HEK293 (cell line): Measurements from ENCODE around the gene EEF1AKMT2.

Source experiments
- CTCF ChIA-PET: fragments of 350-600 bp; formaldehyde crosslinking; extraction: SDS; loops from one replicate; lab custom pipeline; 2021; ENCODE audit warnings: antibody characterized with exemption; lab: Yijun Ruan, JAX
- POLR2A ChIA-PET: fragments of 300-600 bp; formaldehyde crosslinking; extraction: SDS; loops from one replicate; lab custom pipeline; 2020; ENCODE audit warnings: antibody characterized with exemption, inconsistent platforms; lab: Yijun Ruan, JAX
- H3K27ac ChIP-seq: fragments of 200-500 bp; sonication (Bioruptor generic); 2 replicates; pipeline ENCODE4 v1.5.1; 2014; ENCODE audit warnings: low read depth, low read length, control low read depth, inconsistent platforms; ENCODE audit errors: extremely low read depth
- H3K36me3 ChIP-seq, 2 experiments: fragments of 200-500 bp in 1 of 2; sonication (Bioruptor generic) in 1 of 2; 1 replicate in 1 of 2; 2 replicates in 1 of 2; pipeline ENCODE4 v1.5.1; 2014 to 2017; ENCODE audit warnings: inconsistent platforms in 2 of 2, low read length in 2 of 2; ENCODE audit not compliant: control insufficient read depth in 2 of 2, insufficient read depth in 1 of 2
- H3K4me1 ChIP-seq: fragments of 200-500 bp; sonication (Bioruptor generic); 2 replicates; pipeline ENCODE4 v1.5.1; 2014; ENCODE audit warnings: mild to moderate bottlenecking, low read length, inconsistent platforms; ENCODE audit not compliant: control insufficient read depth, insufficient read depth
- H3K4me3 ChIP-seq: 2 replicates; pipeline ENCODE4 v1.5.1; 2011; ENCODE audit warnings: low read depth, mild to moderate bottlenecking, control low read depth, low read length, moderate library complexity
- H3K9me3 ChIP-seq: fragments of 200-500 bp; sonication (Bioruptor generic); 2 replicates; pipeline ENCODE4 v1.5.1; 2014; ENCODE audit warnings: low read depth, low read length, inconsistent platforms; ENCODE audit not compliant: control insufficient read depth, insufficient read depth
- GLIS2 ChIP-seq: fragments of 450-650 bp; formaldehyde crosslinking; IDR thresholded peaks from 2 replicates; pipeline ENCODE4 v1.5.1; 2016; ENCODE audit warnings: missing biosample characterization, missing genetic modification characterization
- OSR2 ChIP-seq: fragments of 450-650 bp; formaldehyde crosslinking; IDR thresholded peaks from 2 replicates; pipeline ENCODE4 v1.5.1; 2016; ENCODE audit warnings: missing biosample characterization, missing genetic modification characterization
- REPIN1 ChIP-seq: fragments of 450-650 bp; formaldehyde crosslinking; IDR thresholded peaks from 2 replicates; pipeline ENCODE4 v1.5.1; 2017; ENCODE audit warnings: missing biosample characterization, missing genetic modification characterization, low read depth
- ZNF112 ChIP-seq: fragments of 450-650 bp; formaldehyde crosslinking; IDR thresholded peaks from 2 replicates; pipeline ENCODE4 v1.5.0; 2017; ENCODE audit warnings: missing biosample characterization, missing genetic modification characterization
- ZNF138 ChIP-seq: fragments of 450-650 bp; formaldehyde crosslinking; IDR thresholded peaks from 2 replicates; pipeline ENCODE4 v1.5.1; 2016; ENCODE audit warnings: missing biosample characterization, missing genetic modification characterization, borderline replicate concordance
- ZNF391 ChIP-seq: fragments of 450-650 bp; formaldehyde crosslinking; IDR thresholded peaks from 2 replicates; pipeline ENCODE4 v1.5.1; 2016; ENCODE audit warnings: low read depth, missing biosample characterization, missing genetic modification characterization, borderline replicate concordance
- ZNF664 ChIP-seq: fragments of 450-650 bp; formaldehyde crosslinking; IDR thresholded peaks from 2 replicates; pipeline ENCODE4 v1.5.1; 2016; ENCODE audit warnings: missing biosample characterization, missing genetic modification characterization
- ZNF701 ChIP-seq: fragments of 450-650 bp; formaldehyde crosslinking; IDR thresholded peaks from 2 replicates; pipeline ENCODE4 v1.5.1; 2016; ENCODE audit warnings: missing biosample characterization, missing genetic modification characterization
- ZNF768 ChIP-seq: fragments of 450-650 bp; formaldehyde crosslinking; IDR thresholded peaks from 2 replicates; pipeline ENCODE4 v1.5.1; 2018; ENCODE audit warnings: missing biosample characterization, mild to moderate bottlenecking, missing genetic modification characterization
- ZNF776 ChIP-seq: fragments of 450-650 bp; formaldehyde crosslinking; IDR thresholded peaks from 2 replicates; pipeline ENCODE4 v1.5.0; 2017; ENCODE audit warnings: missing biosample characterization, missing genetic modification characterization, borderline replicate concordance
- TF ChIP-seq, protein P1 (sequence below): fragments of 450-650 bp; formaldehyde crosslinking; IDR thresholded peaks from 2 replicates; pipeline ENCODE4 v1.5.1; 2016; ENCODE audit warnings: missing biosample characterization, missing genetic modification characterization
- TF ChIP-seq, protein P2 (sequence below): fragments of 450-650 bp; formaldehyde crosslinking; IDR thresholded peaks from 2 replicates; pipeline ENCODE4 v1.5.1; 2016; ENCODE audit warnings: missing biosample characterization, missing genetic modification characterization
- TF ChIP-seq, protein P3 (sequence below): fragments of 450-650 bp; IDR thresholded peaks from 2 replicates; pipeline ENCODE4 v1.5.1; 2018; ENCODE audit warnings: missing biosample characterization, mild to moderate bottlenecking, missing genetic modification characterization
- TF ChIP-seq, protein P4 (sequence below): fragments of 450-650 bp; formaldehyde crosslinking; IDR thresholded peaks from 2 replicates; pipeline ENCODE4 v1.5.1; 2016; ENCODE audit warnings: missing biosample characterization, missing genetic modification characterization
- TF ChIP-seq, protein P5 (sequence below): fragments of 450-650 bp; formaldehyde crosslinking; IDR thresholded peaks from 2 replicates; pipeline ENCODE4; 2016; ENCODE audit warnings: missing biosample characterization, missing genetic modification characterization

The EEF1AKMT2 gene

DNA sequence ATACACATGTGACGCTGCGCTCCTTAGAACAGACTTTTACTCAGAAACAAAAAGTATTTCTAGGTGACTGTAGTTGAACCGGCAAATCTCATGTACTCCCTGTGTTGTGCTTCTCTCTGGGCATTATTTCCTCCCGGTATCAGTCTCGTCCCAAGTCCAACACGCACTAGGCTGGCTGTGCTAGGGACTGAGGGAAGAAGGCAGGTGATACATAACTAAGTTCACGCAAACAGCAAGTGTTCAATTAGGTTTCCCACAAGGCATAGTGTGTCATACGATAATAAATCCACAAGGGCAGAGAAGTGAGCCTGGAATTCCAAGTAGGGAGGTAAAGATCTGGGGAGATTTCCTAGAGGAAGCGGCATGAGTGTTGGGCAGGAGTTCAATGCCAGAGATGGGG lies 67.9 kb downstream of the EEF1AKMT2 start:
- Histone ChIP-seq H3K4me3 (no peak overlapping the region), H3K27ac (no peak overlapping the region), H3K9me3 (no peaks in the 10 kb centered on the region)
- no peak for TF ChIP-seq ZNF768 (tag by site-specific recombination)
- TF ChIP-seq, protein P1, sequence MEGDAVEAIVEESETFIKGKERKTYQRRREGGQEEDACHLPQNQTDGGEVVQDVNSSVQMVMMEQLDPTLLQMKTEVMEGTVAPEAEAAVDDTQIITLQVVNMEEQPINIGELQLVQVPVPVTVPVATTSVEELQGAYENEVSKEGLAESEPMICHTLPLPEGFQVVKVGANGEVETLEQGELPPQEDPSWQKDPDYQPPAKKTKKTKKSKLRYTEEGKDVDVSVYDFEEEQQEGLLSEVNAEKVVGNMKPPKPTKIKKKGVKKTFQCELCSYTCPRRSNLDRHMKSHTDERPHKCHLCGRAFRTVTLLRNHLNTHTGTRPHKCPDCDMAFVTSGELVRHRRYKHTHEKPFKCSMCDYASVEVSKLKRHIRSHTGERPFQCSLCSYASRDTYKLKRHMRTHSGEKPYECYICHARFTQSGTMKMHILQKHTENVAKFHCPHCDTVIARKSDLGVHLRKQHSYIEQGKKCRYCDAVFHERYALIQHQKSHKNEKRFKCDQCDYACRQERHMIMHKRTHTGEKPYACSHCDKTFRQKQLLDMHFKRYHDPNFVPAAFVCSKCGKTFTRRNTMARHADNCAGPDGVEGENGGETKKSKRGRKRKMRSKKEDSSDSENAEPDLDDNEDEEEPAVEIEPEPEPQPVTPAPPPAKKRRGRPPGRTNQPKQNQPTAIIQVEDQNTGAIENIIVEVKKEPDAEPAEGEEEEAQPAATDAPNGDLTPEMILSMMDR = no peak
- TF ChIP-seq ZNF664 (tag by site-specific recombination) = no peak
- TF ChIP-seq OSR2 (tag by site-specific recombination) = no peak
- TF ChIP-seq, protein P2, sequence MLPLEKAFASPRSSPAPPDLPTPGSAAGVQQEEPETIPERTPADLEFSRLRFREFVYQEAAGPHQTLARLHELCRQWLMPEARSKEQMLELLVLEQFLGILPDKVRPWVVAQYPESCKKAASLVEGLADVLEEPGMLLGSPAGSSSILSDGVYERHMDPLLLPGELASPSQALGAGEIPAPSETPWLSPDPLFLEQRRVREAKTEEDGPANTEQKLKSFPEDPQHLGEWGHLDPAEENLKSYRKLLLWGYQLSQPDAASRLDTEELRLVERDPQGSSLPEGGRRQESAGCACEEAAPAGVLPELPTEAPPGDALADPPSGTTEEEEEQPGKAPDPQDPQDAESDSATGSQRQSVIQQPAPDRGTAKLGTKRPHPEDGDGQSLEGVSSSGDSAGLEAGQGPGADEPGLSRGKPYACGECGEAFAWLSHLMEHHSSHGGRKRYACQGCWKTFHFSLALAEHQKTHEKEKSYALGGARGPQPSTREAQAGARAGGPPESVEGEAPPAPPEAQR (tag by site-specific recombination) = no peak
- TF ChIP-seq, protein P3, sequence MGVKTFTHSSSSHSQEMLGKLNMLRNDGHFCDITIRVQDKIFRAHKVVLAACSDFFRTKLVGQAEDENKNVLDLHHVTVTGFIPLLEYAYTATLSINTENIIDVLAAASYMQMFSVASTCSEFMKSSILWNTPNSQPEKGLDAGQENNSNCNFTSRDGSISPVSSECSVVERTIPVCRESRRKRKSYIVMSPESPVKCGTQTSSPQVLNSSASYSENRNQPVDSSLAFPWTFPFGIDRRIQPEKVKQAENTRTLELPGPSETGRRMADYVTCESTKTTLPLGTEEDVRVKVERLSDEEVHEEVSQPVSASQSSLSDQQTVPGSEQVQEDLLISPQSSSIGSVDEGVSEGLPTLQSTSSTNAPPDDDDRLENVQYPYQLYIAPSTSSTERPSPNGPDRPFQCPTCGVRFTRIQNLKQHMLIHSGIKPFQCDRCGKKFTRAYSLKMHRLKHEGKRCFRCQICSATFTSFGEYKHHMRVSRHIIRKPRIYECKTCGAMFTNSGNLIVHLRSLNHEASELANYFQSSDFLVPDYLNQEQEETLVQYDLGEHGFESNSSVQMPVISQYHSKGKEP (tag by site-specific recombination) = no peak
- TF ChIP-seq GLIS2 (tag by site-specific recombination) = no peak
- TF ChIP-seq, protein P4, sequence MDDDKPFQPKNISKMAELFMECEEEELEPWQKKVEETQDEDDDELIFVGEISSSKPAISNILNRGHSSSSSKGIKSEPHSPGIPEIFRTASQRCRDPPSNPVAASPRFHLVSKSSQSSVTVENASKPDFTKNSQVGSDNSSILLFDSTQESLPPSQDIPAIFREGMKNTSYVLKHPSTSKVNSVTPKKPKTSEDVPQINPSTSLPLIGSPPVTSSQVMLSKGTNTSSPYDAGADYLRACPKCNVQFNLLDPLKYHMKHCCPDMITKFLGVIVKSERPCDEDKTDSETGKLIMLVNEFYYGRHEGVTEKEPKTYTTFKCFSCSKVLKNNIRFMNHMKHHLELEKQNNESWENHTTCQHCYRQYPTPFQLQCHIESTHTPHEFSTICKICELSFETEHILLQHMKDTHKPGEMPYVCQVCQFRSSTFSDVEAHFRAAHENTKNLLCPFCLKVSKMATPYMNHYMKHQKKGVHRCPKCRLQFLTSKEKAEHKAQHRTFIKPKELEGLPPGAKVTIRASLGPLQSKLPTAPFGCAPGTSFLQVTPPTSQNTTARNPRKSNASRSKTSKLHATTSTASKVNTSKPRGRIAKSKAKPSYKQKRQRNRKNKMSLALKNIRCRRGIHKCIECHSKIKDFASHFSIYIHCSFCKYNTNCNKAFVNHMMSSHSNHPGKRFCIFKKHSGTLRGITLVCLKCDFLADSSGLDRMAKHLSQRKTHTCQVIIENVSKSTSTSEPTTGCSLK = no peak
- TF ChIP-seq ZNF776 (tag by site-specific recombination) = no peak
- TF ChIP-seq ZNF391 (tag by site-specific recombination) = no peak
- no peak for TF ChIP-seq ZNF112 (tag by site-specific recombination)
- TF ChIP-seq ZNF138 = no peak
- TF ChIP-seq, protein P5, sequence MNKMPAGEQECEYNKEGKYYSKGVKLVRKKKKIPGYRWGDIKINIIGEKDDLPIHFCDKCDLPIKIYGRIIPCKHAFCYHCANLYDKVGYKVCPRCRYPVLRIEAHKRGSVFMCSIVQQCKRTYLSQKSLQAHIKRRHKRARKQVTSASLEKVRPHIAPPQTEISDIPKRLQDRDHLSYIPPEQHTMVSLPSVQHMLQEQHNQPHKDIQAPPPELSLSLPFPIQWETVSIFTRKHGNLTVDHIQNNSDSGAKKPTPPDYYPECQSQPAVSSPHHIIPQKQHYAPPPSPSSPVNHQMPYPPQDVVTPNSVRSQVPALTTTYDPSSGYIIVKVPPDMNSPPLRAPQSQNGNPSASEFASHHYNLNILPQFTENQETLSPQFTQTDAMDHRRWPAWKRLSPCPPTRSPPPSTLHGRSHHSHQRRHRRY (tag by site-specific recombination) = no peak
- no peak for TF ChIP-seq ZNF701 (tag by site-specific recombination)
- TF ChIP-seq REPIN1 (tag by site-specific recombination) = no peak
- TF ChIP-seq, all 188 proteins: peak for 0
- ChIA-PET CTCF (interaction anchor here (0.6 to 1.3 kb wide), 2 partner anchors 23 to 55 kb away, joined by 3 to 5 read pairs; no protein-coding TSS in a partner anchor), POLR2A (no interaction called here)
- H3K4me1 ChIP-seq = no peaks in the 10 kb centered on the region
- H3K36me3 ChIP-seq = peaks cover 3 to 30% of the 10 kb centered on the region in 2 experiments; a peak in 2 of 3 replicates
